ENCODE results near the gene RAB11FIP3. TPM values are rescaled to one million over a fixed set of nuclear protein-coding genes. Genes with fewer than 3 reads are reported as not detected.

Gene RAB11FIP3
- total and polyA plus RNA-seq, 9 donors, result 18.0 to 58.1 (median 38.1) TPM

DNA sequence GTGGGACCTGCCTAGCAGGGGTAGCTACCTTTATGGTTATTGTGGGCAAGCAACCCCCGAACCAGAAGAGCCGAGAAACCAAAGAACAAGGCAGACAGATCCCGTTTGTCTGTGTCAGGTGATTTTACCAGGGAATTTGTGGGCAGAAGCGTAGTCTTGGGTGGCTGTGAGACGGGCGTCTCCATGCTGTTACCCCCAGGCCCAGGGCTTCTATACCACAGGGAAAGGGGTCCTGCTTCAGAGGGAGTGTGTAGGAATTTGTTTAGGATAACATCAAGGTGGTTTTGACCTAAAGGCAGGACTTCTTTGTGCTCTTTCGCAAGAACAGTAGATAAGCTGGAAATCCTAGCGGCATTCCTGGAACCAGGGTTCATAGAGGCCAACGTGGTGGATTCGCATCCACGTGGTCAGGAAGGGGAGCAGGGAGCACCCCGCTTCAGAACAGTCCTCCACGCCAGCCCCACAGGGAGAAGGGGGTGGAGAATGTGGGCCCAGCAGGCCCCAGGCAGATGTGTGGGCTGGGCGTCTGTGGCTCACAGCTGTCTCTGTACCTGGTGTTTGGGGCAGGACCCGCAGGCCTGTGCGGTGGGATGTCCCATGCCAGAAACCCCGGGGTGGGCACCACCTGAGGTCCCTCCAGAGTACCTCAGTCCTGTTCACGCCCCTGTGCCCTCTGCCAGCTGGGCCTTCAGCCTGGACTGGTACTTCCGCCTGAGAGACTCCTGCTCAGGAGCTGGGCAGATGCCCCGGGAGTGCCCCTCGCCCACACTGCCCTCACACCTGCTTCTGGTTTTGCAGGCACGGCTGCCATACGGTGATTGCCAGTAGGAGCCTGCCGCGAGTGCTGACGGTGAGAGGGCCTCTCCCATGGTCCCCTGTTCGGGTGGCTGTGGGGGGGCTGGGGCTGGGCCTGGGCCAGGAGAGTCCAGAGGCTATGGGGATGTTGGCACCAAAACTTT is 19.6 kb upstream of the RAB11FIP3 start:
- Histone ChIP-seq H3K4me3 (no peak overlapping the region), H3K36me3 (no peaks in the 10 kb centered on the region), H3K9me3 (no peaks in the 10 kb centered on the region), H3K4me1 (ENCODE audit: insufficient read depth) (peaks cover under 1% of the 10 kb centered on the region), H3K27me3 (no peaks in the 10 kb centered on the region), H3K27ac (no peak overlapping the region)
- TF ChIP-seq EP300 (IDR thresholded peaks at IDR 0.05), result no peak
- TF ChIP-seq, protein P1, sequence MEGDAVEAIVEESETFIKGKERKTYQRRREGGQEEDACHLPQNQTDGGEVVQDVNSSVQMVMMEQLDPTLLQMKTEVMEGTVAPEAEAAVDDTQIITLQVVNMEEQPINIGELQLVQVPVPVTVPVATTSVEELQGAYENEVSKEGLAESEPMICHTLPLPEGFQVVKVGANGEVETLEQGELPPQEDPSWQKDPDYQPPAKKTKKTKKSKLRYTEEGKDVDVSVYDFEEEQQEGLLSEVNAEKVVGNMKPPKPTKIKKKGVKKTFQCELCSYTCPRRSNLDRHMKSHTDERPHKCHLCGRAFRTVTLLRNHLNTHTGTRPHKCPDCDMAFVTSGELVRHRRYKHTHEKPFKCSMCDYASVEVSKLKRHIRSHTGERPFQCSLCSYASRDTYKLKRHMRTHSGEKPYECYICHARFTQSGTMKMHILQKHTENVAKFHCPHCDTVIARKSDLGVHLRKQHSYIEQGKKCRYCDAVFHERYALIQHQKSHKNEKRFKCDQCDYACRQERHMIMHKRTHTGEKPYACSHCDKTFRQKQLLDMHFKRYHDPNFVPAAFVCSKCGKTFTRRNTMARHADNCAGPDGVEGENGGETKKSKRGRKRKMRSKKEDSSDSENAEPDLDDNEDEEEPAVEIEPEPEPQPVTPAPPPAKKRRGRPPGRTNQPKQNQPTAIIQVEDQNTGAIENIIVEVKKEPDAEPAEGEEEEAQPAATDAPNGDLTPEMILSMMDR (IDR thresholded peaks at IDR 0.05), result no peak
- no peak for TF ChIP-seq POLR2A (IDR thresholded peaks at IDR 0.05)
- intact Hi-C loops (cut with DNase I), result no loop called here
- no peak for DNase-seq
- WGBS, 3 donors, result 74 to 84% (median 83%) methylated on average over 26 to 27 of the region's 27 CpGs

DNA sequence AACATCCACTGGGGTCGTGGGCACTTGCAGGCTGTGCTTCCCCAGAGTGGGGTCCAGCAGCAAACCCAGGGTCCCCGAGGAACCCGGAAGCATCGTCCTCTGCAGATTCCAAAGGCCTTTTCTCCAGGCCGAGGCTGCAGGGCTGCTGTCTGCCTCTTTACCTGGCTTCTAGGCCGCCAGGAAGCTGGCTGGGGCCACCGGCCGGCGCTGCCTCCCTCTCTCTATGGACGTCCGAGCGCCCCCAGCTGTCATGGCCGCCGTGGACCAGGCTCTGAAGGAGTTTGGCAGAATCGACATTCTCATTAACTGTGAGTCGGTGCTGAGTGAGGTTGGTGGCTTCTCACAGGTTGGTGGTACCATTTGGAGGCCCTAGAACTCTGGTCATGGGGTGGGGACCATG is 18.2 kb upstream of the RAB11FIP3 start:
- Histone ChIP-seq H3K27me3 (no peaks in the 10 kb centered on the region), H3K27ac (no peak overlapping the region), H3K36me3 (no peaks in the 10 kb centered on the region), H3K9me3 (no peaks in the 10 kb centered on the region), H3K4me3 (no peak overlapping the region), H3K4me1 (ENCODE audit: insufficient read depth) (no peaks in the 10 kb centered on the region)
- no peak for DNase-seq
- WGBS, 3 donors, result 86 to 93% (median 88%) methylated on average over 16 of the region's 16 CpGs
- intact Hi-C loops (cut with DNase I), result no loop called here
- TF ChIP-seq, protein P1 (IDR thresholded peaks at IDR 0.05), result no peak
- TF ChIP-seq POLR2A (IDR thresholded peaks at IDR 0.05) (no peak), EP300 (IDR thresholded peaks at IDR 0.05) (no peak)

DNA sequence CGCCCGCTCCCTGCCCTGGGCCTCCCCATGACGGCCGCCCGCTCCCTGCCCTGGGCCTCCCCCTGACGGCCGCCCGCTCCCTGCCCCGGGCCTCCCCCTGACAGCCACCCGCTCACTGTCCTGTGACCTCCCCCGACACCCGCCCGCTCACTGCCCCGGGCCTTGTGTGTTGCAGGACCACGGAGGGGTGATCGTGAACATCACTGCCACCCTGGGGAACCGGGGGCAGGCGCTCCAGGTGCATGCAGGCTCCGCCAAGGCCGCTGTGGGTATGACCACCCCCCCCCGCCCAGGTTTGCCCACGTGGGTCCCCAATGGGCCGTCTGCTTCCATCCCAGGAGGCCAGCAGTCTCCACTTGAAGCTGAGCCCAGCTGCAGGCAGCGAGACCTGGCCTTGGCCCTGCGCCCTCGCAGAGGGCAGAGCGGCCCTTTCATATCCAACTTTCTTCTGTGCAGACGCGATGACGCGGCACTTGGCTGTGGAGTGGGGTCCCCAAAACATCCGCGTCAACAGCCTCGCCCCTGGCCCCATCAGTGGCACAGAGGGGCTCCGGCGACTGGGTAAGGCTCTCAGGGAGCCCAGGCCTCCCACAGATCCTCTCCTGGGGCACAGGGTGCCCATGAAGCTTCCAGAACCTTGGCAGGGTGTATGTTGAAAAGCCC is 14.8 kb upstream of the RAB11FIP3 start:
- H3K27me3 ChIP-seq, result no peaks in the 10 kb centered on the region
- H3K27ac ChIP-seq, result no peak overlapping the region
- H3K4me1 ChIP-seq (ENCODE audit: insufficient read depth), result no peaks in the 10 kb centered on the region
- H3K9me3 ChIP-seq, result no peaks in the 10 kb centered on the region
- TF ChIP-seq, protein P1 (IDR thresholded peaks at IDR 0.05), result no peak
- TF ChIP-seq POLR2A (IDR thresholded peaks at IDR 0.05), result no peak
- TF ChIP-seq EP300 (IDR thresholded peaks at IDR 0.05), result no peak
- H3K4me3 ChIP-seq, result no peak overlapping the region
- intact Hi-C loops (cut with DNase I), result no loop called here
- no peak for DNase-seq
- 75 to 82% (median 81%) methylated on average over 28 to 36 of the region's 36 CpGs for WGBS, 3 donors
- no peaks in the 10 kb centered on the region for H3K36me3 ChIP-seq

DNA sequence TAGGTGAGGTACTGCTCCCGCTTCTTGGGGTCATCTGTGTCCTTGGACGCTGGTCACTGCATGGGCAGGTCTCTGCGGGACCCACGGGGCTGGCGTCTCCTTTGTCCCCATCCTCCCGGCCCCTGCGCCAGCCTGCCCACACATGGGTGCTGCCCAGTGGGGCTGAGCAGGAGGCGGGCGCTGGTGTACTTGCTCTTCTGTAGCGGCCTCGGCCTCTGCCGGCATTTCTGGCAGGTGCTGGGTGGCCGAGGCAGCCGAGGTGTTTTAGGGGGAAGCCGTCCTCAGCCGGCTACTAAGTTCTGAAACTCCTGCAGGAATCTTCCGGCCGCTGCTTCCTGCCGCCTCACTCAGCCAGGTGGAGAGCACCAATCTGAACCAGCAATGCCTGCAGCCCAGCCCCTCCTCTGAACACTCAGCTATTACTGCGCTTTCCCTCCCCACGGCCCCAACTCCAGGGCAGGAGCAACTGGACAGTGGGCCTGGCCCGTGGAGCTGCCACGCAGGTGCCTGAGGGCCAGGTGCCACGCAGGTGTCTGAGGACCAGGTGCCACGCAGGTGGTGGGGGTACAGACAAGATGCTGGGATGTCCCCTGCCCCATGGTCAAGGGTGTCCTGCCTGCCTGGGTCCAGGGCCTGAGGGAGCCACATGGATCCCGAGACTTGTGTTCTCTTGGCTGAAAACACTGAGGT is 13.7 kb upstream of the RAB11FIP3 start:
- 92 to 97% (median 95%) methylated on average over 22 to 26 of the region's 26 CpGs for WGBS, 3 donors
- no peaks in the 10 kb centered on the region for H3K4me1 ChIP-seq (ENCODE audit: insufficient read depth)
- intact Hi-C loops (cut with DNase I), result no loop called here
- TF ChIP-seq POLR2A (IDR thresholded peaks at IDR 0.05) (no peak), EP300 (IDR thresholded peaks at IDR 0.05) (no peak)
- TF ChIP-seq, protein P1 (IDR thresholded peaks at IDR 0.05), result no peak
- no peaks in the 10 kb centered on the region for H3K36me3 ChIP-seq
- H3K27ac ChIP-seq, result no peak overlapping the region
- DNase-seq, result no peak
- no peak overlapping the region for H3K4me3 ChIP-seq
- no peaks in the 10 kb centered on the region for H3K9me3 ChIP-seq
- no peaks in the 10 kb centered on the region for H3K27me3 ChIP-seq

Data from ovary (tissue), 9 donors.